Left kidney (tissue), 2 donors: ENCODE data around the gene PAXX. TPM values are rescaled to one million over a fixed set of nuclear protein-coding genes. Genes with fewer than 3 reads are reported as not detected.
"Not testable (repeated sequence)": the region's sequence is repeated elsewhere in the genome, so short reads cannot be mapped to it uniquely, and the experiment has no call there.

Source experiments
- DNase-seq: peaks from one replicate; pipeline ENCODE4 v3.0.0-alpha.2; 2013
- polyA plus RNA-seq: library from polyadenylated mRNA; unstranded; fragments of 120-200 nt; gene quantifications from one replicate; pipeline ENCODE4 v1.2.1, GENCODE V29; 2013; ENCODE audit not compliant: insufficient read length

The PAXX gene
- polyA plus RNA-seq, 1 donor = 23.3 TPM

DNA sequence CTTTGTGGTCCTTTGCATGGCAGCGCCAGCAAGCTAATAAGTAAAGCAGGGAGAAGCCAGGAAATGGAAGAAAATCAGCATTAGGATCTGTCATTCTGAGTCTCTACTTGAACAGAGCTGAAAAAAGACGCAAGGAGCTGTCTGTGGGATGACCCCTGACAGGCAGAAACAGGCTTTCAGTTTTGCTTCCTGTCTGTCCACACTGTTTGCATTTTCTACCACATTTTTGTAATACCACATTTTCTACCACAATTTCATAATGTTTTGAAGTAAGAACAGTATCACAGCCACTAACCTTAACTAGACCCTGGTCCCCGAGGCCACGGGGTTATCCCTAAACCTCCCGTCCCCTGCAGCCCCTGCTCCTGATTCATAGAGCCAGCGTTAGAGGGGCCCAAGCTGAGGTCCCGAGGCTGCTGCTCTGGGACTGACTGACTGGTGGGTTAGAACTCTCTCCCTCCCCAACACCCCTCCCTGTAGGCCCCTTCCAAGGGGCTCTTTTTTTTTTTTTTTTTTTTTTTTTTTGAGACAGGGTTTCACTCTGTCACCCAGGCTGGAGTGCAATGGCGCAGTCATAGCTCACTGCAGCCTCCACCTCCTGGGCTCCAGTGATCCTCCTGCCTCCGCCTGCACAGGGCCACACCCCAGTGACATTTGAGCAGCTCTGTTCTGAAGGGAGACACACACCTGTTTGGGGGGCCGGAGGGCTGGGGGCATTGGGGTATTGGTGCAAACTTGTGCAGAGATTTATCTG lies 8.1 kb downstream of the PAXX start:
- DNase-seq = no peak

DNA sequence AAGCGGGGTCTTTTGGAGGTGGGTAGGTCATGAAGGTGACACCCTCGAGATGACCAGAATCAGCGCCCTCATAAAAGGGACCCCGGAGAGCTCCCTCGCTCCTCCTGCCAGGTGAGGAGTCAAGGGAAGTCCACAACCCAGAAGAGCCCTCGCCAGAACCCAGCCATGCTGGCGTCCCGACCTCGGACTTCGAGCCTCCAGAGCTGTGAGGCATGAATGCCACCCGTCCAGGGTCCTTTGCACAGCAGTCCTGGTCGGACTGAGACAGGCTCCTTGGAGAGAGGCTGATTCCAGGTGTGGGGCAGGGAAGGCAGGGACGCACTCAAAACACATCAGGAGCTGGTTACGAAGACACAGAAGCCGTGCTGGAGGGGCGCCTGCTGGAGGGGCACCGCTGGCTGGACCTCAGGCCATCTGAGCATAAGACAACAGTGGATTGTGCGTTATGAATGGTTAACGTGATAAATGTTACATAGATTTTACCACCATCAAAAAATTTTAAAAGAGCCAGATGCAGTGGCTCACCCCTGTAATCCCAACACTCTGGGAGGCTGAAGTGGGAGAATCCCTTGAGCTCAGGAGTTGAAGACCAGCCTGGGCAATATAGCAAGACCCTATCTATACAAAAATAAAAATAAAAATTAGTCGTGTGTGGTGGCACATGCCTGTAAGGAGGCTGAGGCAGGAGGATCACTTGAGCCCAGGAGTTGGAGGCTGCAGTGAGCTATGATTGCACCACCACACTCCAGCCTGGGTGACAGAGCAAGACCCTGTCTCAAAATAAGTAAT lies 9.8 kb downstream of the PAXX start:
- DNase-seq = no peak

DNA sequence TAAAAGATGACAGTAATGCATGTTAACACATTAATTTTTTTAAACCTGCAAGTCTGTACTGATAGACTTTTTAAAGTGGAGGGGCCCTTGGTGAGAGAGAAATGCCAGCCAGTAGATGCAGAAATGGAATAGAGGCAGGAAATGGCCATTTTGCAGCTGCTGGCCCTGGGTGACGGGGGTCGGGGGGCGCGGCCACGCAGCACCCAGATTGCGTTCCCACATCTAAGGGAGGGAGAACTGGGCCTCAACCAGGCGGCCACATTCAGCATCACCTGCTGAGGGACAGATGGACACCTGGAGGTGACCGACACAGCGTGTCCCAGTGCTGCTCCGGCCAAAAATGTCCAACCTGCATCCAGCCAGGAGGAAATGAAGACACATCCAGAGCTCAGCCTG lies 10.4 kb downstream of the PAXX start:
- DNase-seq = no peak

DNA sequence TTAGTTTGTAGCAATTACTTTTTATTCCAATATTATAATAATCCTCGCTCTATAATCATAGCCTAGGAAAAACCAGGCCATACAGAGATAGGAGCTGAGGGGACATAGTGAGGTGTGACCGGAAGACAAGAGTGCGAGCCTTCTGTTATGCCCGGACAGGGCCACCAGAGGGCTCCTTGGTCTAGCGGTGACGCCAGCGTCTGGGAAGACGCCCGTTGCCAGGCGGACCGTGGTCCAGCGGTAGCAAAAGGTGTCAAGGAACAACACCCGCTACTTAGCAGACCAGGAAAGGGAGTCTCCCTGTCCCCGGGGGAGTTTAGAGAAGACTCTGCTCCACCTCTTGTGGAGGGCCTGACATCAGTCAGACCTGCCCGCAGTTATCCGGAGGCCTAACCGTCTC lies 12.1 kb downstream of the PAXX start:
- not testable (repeated sequence) for DNase-seq

DNA sequence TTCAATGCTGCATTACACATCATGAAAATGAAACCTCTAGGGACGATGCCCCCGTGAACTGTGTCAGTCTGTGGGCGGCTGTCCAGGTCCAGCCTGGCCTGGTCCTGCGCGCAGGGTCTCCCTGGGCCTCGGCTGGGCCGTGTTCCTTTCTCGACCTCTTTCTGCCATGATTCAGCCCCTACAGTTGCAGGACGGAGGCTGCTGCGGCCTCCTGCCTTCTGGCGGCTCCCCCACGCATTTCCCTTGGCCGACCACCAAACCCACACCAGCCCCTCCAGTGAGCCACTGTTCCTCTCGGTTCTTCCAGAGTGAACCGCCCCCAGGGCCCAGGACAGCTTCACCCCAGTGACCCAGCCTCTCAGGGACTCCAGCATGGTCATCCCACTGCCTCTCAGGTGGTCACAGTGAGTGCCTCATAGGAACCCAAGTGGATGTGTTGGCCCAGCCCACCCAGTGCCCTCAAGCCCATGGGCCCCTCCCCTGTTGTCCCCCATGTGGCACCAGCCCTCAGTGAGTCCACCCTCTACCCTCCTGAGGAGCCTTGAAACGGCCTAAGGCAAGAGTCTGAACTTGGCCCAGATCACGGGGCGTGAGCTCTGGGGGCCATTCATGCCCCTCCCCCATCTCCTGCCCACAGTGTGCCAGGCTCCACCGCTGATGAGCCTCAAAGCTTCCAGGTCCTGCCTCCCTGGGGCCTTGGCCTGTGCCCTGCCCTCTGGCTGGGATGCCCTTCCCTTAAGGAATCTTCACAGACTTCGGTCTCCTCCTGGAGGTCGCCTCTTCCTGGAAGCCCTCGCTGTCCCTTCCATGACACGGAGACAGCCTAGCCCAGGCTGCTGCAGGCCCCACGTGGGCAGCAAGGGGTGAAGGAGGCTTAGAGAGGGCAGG lies 14.1 kb downstream of the PAXX start:
- DNase-seq = no peak

DNA sequence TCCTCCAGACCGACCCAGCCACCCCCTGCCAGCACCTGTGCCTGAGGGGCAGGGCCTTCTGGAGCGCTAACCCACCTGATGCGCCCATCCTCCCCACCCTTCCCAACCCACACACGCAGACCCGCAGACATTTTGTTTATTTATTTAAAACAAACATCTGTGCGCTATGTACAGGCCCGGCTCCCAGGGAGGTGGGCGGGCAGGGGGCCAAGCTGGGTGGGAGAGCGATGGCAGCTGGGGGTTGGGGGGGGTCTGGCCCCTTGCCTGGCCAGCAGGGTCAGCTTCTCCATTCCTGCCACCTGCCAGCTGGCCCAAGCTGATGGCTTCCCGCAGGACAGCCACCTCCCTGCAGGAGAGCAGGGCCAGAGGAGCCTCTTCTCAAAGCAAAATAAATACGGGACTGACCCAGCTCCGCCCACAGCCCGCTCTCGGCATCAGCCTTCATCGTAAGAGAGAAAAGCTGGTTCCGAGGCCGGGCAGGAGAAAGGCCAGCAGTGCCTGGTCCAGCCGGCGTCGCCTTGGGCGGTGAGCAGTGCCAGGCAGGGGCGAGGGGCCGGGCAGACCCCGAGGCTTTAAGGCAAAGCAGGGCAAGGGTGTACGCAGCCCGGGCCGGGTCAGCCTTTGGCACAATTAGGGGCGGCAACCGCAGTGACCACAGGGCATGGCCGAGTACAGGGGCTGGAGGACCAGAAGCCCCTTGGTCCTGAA lies 15.0 kb downstream of the PAXX start:
- DNase-seq = no peak

DNA sequence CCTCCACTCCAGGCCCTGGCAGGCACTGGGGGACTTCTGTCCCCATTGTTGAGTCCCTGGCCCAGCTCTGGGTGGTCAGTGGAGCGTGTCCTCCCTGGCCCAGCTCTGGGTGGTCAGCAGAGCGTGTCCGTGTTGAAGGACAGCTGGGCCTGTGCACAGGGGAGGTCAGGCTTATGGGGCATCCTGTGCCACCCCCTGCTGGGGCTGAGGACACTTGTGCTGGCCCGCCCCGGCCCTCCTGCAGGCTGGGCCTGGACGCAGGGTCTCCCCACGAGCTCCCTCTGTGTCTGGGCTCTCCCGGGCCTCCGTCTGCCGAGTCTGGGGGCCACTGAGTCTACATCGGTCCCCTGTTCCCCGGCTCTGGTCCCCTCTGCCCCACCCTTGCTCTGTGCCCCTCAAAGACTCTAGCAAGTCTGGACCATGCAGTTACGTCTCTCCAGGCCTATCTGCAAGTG lies 15.6 kb downstream of the PAXX start:
- DNase-seq = no peak

DNA sequence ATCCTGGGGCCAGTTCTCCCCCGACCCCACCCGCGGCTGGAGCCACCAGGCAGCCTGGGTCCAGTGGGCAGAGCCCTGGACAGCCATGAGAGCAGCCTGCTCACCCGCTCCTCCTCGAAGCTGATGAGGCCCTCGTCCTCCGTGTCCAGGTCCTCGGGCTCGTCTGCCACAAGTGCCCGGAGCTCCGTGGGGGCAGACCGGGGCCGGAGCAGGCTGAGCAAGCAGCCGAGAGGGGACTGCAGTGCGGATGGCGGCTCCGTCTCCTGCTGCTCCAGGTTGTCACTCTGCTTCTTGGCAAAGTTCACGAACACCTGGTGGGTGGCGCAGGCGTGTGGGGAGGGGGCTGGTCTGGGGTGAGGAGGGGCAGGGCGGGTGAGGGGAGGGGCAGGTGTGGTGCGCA lies 16.1 kb downstream of the PAXX start:
- no peak for DNase-seq

DNA sequence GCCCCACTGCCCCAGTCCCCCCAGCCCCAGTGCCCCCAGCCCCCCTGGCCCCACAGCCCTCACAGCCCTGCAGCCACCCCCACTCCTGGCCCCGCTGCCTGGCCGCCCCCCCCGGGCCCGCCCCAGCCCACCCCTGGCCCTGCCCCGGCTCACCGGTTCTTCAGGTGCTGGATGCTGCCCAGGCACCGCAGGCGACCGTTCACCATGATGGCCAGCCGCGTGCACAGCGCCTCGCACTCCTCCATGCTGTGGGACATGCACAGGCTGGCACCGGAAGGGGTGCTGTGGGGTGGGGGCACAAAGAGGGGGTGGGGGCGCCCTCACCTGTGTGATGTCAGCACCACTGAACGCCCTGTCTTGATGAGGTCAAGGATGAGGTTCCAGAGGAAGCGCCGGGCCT lies 17.0 kb downstream of the PAXX start:
- no peak for DNase-seq

DNA sequence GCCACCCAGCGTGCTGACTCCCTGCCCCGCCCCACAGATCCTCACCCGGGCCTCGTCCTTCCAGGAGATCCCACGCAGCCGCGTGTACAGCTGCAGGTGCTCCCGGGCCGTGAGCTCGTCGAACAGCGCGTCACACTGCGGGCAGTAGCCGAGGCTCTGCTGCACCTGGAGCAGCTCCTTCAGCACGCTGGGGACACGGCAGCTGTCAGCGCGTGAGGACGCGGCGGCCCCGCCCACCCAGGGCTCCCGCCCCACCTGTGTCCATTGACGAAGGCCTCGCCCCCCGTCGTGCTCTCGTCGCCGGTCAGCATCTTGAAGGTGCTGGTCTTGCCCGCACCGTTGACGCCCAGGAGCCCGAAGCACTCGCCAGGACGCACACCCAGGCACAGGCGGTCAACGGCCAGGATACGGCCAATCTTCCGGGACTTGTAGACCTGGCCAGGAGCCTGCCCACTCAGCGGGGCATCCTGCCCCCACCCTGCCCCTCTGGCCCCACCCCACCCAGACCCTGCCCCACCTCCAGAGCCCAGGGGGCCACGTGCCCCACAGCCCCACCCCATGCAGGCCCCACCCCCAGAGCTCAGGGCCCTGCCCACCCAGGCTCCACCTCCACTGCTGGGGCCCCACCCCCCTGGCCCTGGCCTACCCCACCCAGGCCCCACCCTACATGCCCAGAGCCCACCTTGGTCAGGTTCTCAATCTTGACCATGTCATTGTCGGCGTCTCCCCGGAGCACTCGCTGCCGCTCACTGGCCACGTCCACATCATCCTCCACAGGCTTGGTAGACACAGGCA lies 17.9 kb downstream of the PAXX start:
- DNase-seq = no peak

DNA sequence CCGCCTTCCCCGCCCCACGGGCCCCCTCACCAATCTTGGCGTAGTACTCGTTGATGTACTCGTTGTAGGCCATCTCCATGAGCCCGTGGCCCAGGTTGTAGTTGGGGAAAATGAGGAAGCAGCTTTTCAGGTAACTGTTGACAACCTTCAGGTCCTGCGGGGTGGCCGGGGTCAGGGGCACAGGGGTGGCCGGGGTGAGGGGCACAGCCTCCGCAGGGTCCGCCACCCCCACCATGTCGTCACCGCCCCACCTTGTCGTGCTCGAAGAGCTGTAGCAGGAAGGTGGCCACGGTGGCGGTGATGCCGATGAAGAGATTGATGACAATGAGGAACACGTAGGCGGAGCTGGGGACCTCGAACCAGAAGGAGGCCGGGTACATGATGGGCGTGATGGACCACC lies 18.9 kb downstream of the PAXX start:
- no peak for DNase-seq

DNA sequence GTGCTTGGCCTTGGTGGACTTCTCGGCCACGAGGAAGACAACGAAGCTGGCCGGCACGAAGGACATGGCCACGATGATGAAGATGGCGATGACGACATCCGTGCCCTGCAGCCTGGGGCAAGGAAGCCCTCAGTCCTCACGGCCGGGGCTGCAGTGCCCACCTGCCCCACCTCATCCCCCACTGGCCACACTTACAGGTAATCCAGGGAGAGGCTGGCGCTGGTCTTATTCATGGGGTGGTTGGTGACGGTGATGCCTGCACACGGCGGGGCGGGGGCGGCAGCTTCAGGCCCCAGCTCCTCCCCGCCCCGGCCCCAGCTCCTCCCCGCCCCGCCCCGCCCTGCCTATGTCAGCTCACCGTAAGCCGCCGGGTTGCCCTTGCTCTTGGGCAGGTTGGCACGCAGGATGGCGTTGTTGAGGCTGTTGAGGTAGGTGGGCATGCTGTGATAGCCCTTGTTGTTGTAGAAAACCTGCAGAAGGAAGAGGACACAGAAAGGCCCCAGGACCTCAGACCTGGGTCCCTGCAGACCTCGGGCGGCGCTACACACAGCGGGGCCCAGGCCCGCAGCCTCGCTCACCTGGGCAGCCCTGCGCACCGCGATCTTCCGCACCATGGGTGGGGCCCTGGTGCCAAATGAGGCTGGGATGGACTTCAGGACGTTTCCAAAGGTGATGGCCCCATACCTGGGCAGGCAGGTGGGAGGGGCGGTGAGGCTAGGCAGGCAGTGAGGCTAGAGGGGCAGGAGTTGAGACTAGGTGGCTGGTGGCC lies 19.9 kb downstream of the PAXX start:
- DNase-seq = no peak

DNA sequence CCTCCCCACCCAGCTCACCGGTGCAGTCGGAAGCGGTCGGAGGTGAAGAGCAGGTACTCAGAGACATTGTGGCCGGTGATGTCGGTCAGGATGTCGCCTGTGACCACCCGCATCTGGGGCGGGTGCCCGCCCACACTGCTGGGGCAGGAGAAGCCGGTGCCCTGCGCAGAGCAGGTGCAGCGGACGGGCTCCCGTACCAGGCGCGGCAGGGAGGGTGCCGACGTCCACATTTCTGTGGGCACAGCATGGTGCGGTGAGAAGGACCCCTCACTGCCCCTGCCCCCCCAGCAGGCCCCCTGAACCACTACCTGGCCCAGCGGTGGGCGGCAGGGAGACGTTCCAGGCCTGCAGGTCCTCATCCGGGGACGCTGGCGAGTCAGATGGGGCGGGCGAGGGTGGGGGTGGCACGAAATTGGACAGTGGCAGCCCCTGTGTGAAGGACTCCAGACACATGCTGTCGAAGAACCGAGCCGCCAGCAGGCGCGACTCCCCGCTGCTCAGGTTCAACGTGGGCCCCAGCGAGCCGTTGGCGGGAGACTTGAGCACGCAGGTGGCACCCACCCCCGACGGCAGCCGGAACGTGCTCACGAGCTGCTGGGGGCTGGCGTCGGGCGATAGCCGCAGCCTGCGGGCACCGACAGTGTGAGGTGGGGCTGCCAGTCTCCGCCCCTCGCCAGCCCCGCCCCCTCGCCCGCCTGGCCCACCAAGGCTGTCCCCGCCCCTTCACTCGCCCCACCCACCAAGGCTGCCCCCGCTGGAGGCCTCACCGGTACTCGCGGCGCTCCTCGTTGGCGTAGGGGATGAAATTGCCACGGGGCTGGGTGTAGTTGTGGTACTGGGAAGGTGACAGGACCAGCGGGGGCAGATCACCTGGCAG lies 20.7 kb downstream of the PAXX start:
- DNase-seq = no peak

DNA sequence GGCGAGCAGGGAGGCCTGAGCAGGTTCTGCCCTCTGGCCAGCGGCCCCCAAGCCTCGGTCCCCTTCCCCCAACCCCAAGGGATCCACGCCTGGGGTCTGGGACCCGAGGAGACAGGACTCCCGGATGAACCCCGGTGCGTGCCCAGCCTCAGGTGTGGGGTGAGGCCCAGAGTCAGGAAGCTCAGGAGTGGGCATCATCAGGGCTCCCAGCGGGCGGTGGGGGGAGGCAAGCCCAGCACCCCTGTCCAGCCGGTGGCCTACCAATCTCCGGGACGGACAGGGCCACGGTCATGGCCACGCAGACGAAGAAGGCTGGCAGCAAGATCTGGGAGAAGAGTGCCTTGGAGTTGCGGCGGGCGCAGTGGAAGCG lies 21.3 kb downstream of the PAXX start:
- DNase-seq = no peak

DNA sequence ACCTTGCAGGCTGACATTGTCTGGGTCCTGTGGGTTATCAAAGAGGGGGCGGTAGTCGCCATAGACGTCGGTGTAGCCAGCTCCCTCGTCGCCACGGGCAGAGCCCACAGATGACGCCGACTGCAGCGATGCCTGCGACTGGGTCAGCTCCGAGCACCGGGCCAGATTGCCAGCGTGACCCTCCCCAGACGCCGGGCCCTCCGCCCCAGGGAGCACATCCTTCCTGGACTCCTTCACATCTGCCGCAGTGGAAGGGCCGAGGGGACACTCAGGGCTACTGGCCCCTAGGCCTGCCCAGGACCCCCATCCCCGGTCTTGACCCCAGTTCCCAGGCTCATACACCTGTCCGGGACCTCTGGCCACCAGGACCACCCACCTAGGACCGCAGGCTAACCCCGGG lies 21.9 kb downstream of the PAXX start:
- no peak for DNase-seq

DNA sequence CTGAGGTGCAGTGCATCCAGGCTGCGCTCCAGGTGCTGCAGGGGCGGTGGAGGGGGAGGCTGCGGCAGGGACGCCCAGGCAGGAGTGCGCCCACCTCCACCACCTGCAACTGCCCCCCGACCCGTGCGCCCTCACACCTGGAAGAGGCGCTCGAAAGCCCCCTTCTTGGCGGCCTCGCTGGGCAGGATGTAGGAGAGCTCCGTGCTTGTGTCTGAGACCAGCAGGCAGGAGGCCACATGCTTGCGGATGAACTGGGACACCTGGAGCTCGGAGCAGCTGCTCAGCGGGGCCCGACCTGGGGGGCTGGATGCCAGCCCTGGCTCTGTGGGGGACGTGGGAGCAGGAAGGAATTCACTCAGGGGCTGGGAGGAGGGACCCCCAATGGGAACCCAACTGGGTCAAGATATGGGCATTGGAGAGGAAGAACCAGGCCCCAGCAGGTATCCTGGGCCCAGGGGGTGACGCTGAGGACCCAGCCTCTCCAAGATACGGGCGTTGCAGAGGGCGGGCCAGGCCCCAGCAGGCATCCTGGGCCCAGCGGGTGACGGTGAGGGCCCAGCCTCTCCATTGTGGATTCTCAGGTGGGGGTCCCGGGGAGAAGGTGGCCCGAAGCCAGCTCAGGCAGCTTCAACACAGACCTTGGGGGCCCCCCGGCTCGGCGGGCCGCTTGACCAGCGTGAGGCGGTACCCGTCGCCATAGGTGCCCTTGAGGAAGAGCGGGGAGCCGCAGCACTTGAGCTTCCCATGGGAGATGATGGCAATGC lies 22.7 kb downstream of the PAXX start:
- DNase-seq = no peak

DNA sequence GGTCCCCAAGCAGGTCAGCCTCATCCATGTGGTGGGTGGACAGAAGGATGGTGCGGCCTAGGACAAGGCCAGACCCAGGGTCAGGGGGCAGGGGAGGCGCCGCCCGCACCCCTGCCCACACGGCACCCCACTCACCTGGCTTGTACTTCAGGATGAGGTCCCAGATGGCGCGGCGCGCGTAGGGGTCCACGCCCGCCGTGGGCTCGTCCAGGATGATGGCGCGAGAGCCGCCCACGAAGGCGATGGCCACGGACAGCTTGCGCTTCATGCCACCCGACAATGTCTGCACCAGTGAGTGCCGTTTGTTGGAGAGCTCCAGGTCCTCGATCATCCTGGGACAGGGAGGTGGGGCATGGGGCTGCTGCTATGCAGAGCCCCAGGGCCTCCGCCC lies 23.3 kb downstream of the PAXX start:
- DNase-seq = no peak

DNA sequence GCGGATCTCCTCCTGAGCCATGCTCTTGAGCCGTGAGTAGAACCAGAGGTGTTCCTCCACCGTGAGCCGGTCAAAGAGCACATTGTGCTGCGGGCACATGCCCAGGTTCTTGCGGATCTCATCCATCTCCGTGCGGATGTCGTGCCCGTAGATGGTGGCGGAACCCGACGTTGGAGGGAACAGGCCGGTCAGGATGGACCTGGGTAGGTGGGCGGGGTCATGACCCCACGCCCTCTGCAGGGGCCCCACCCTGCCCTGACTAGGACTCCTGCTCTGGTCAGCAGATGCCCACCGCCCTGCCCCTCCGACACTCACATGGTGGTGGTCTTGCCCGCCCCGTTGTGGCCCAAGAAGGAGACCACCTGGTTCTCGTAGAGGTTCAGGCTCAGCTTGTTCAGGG lies 23.8 kb downstream of the PAXX start:
- no peak for DNase-seq

DNA sequence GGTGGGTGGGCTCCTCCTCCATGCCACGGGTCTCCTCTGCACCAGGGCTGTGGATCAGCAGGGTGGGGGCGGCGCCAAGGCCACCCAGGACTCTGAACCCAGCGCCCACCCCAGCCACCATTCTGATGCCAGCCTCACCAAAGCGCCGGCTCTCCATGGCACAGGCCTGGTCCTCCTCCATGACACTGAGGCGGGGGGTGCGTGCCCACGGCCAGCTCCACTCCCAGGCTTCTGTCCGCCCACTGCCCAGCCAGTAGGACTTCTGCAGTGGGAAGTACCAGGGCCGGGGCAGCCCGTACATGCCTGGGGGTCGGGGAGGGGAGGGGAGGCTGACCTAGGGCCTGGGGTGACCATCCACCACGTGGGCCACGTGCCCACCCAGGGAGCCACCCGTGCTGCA lies 24.2 kb downstream of the PAXX start:
- no peak for DNase-seq
